ENCODE results near the gene TANC1.

The TANC1 gene

GRCh38 chr2:158958365-158958764 lies 10.1 kb upstream of the TANC1 start:
- TF ChIP-seq, protein P1, sequence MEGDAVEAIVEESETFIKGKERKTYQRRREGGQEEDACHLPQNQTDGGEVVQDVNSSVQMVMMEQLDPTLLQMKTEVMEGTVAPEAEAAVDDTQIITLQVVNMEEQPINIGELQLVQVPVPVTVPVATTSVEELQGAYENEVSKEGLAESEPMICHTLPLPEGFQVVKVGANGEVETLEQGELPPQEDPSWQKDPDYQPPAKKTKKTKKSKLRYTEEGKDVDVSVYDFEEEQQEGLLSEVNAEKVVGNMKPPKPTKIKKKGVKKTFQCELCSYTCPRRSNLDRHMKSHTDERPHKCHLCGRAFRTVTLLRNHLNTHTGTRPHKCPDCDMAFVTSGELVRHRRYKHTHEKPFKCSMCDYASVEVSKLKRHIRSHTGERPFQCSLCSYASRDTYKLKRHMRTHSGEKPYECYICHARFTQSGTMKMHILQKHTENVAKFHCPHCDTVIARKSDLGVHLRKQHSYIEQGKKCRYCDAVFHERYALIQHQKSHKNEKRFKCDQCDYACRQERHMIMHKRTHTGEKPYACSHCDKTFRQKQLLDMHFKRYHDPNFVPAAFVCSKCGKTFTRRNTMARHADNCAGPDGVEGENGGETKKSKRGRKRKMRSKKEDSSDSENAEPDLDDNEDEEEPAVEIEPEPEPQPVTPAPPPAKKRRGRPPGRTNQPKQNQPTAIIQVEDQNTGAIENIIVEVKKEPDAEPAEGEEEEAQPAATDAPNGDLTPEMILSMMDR (conservative IDR thresholded peaks at IDR 0.05; ENCODE audit: low read depth, low read length), result no peak
- H3K4me3 ChIP-seq (ENCODE audit: low read length), result no peak overlapping the region
- no peak for DNase-seq (ENCODE audit: low read depth)

- H3K4me3 ChIP-seq (ENCODE audit: low read length), result no peak overlapping the region
- no peak for DNase-seq (ENCODE audit: low read depth)
- TF ChIP-seq, protein P1 (conservative IDR thresholded peaks at IDR 0.05; ENCODE audit: low read depth, low read length), result no peak
Observed at GRCh38 chr2:158960193-158960592, 8.2 kb upstream of the TANC1 start.

GRCh38 chr2:158962074-158962473 lies 6.4 kb upstream of the TANC1 start:
- TF ChIP-seq, protein P1 (conservative IDR thresholded peaks at IDR 0.05; ENCODE audit: low read depth, low read length), result no peak
- DNase-seq (ENCODE audit: low read depth), result no peak
- no peak overlapping the region for H3K4me3 ChIP-seq (ENCODE audit: low read length)

GRCh38 chr2:158963071-158963470 lies 5.4 kb upstream of the TANC1 start:
- no peak overlapping the region for H3K4me3 ChIP-seq (ENCODE audit: low read length)
- TF ChIP-seq, protein P1 (conservative IDR thresholded peaks at IDR 0.05; ENCODE audit: low read depth, low read length), result no peak
- no peak for DNase-seq (ENCODE audit: low read depth)

DNA sequence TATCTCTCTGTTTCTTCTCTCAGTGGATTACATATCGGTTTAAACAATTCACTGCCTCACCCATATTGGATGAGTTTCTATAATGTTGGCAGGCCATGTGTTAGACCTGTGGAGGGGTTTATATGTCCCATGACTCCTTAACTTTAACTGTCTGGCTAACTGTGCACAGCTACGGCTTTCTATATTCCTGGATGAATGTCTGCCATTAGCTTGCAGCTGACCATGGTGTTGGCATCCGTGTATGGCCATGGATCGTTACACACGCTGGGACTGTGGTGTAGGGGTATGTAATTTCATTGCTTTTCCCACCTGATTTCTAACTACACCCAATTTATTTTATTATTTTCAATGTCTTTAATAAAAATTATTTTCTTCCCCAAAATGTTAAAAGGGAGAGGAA lies 3.3 kb upstream of the TANC1 start:
- TF ChIP-seq, protein P1 (conservative IDR thresholded peaks at IDR 0.05; ENCODE audit: low read depth, low read length), result no peak
- DNase-seq (ENCODE audit: low read depth), result no peak
- no peak overlapping the region for H3K4me3 ChIP-seq (ENCODE audit: low read length)

- no peak overlapping the region for H3K4me3 ChIP-seq (ENCODE audit: low read length)
- DNase-seq (ENCODE audit: low read depth), result no peak
- TF ChIP-seq, protein P1 (conservative IDR thresholded peaks at IDR 0.05; ENCODE audit: low read depth, low read length), result no peak
Observed at GRCh38 chr2:158965641-158966040, 2.8 kb upstream of the TANC1 start.

DNA sequence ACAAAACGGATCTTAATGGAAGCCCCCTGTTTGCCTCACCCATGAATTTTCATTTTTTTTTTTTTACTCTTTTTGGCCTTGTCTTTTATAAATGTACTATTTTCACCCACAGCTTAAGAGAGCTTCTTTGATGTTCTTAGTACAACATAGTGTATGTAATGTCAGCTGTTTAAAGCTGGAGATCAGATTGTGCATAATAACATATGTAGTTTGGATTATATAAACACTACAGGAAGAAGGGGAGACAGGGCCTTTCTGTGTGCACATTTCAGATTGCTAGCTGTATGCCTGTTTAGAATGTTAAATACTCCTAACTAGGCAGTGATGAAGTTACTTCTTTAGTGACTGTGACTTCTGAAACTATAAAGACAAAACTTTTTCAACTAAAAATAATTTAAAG lies 2.1 kb upstream of the TANC1 start:
- no peak overlapping the region for H3K4me3 ChIP-seq (ENCODE audit: low read length)
- TF ChIP-seq, protein P1 (conservative IDR thresholded peaks at IDR 0.05; ENCODE audit: low read depth, low read length), result no peak
- no peak for DNase-seq (ENCODE audit: low read depth)

Data from retinal pigment epithelial cell (primary cell).